ENCODE measurements around the gene GOLIM4. TPM values are rescaled to one million over a fixed set of nuclear protein-coding genes. Genes with fewer than 3 reads are reported as not detected.

The GOLIM4 gene
- total and polyA plus RNA-seq, 2 experiments from 2014 or later, result 34.4 to 50.5 TPM

GRCh38 chr3:168097381-168097780 is 1.7 kb upstream of the GOLIM4 start (continued):
- TF ChIP-seq REST (IDR thresholded peaks at IDR 0.05; ENCODE audit: unreplicated experiment), result no peak

GRCh38 chr3:168096210-168096652 is 507 bp upstream of the GOLIM4 start:
- DNase-seq (ENCODE audit: low spot score), result peak; percentile 56
- Histone ChIP-seq H3F3A (replicated peaks; ENCODE audit: low read depth) (no peaks in the 10 kb centered on the region; the same call in 1 of the 2 replicates), H3K4me2 (peak overlapping the region; percentile 92), H4K20me1 (replicated peaks; ENCODE audit: insufficient read depth) (peaks cover 7% of the 10 kb centered on the region; the same call in 1 of the 2 replicates), H3K4me1 (ENCODE audit: insufficient read depth) (peaks cover 50% of the 10 kb centered on the region), H3K27me3 (ENCODE audit: insufficient read depth) (no peaks in the 10 kb centered on the region), H3K9me2 (ENCODE audit: insufficient read depth) (no peaks in the 10 kb centered on the region), H3K4me3 (peak overlapping the region; percentile 79), H3K36me3 (ENCODE audit: insufficient read depth) (no peaks in the 10 kb centered on the region), H2AFZ (peak overlapping the region; percentile 84; the same call in 1 of the 2 replicates), H3K27ac (ENCODE audit: low read depth) (no peak overlapping the region), H3K79me2 (replicated peaks; ENCODE audit: insufficient read depth) (peaks cover 34% of the 10 kb centered on the region)
- H3K9me3 Mint-ChIP-seq, result no peaks in the 10 kb centered on the region
- H3K4me1 Mint-ChIP-seq, result peaks cover 45% of the 10 kb centered on the region
- peak; percentile 24 for ATAC-seq
- H3K27me3 Mint-ChIP-seq (ENCODE audit: insufficient read depth, low read depth, poor library complexity), result peaks cover 3% of the 10 kb centered on the region
- peak overlapping the region; percentile 88 for H3K4me3 Mint-ChIP-seq
- peak overlapping the region; percentile 77 for H3K27ac Mint-ChIP-seq
- no peaks in the 10 kb centered on the region for H3K36me3 Mint-ChIP-seq (ENCODE audit: low read depth)
- TF ChIP-seq JUNB (IDR thresholded peaks at IDR 0.05; ENCODE audit: unreplicated experiment) (no peak), POLR2AphosphoS5 (IDR thresholded peaks at IDR 0.05; ENCODE audit: low read depth) (no peak; the same call in 1 of the 2 replicates), CREB1 (CRISPR knock-in tag; IDR thresholded peaks at IDR 0.05; ENCODE audit: low read depth) (no peak), ZNF331 (CRISPR knock-in tag; IDR thresholded peaks at IDR 0.05; ENCODE audit: low read depth) (no peak), CTCF (conservative IDR thresholded peaks at IDR 0.05; ENCODE audit: low read depth in 2 of 2) (no peak), NANOG (IDR thresholded peaks at IDR 0.05; ENCODE audit: borderline replicate concordance) (no peak), ZNF114 (CRISPR knock-in tag; IDR thresholded peaks at IDR 0.05) (no peak), EZH2 (IDR thresholded peaks at IDR 0.05; ENCODE audit: low read depth, unreplicated experiment) (no peak), ZNF462 (CRISPR knock-in tag; IDR thresholded peaks at IDR 0.05) (no peak), REST (IDR thresholded peaks at IDR 0.05; ENCODE audit: unreplicated experiment) (no peak)
